IMR-90 (cell line): Measurements from ENCODE around the gene SLC16A7.

Source experiments
- CHD1 ChIP-seq: IDR thresholded peaks from 2 replicates; pipeline ENCODE4 v1.6.1; 2012; ENCODE audit warnings: low read depth, low read length, improper control_type of control experiment
- CTCF ChIP-seq: conservative IDR thresholded peaks from 2 replicates; pipeline ENCODE4 v1.5.1; 2012; ENCODE audit warnings: mild to moderate bottlenecking, low read depth, low read length, improper control_type of control experiment
- ELK1 ChIP-seq: fragments of 150-350 bp; IDR thresholded peaks from 2 replicates; pipeline ENCODE4 v1.6.1; 2016; ENCODE audit warnings: low read depth, mild to moderate bottlenecking, low read length, moderate library complexity, borderline replicate concordance
- MAFK ChIP-seq: IDR thresholded peaks from 2 replicates; pipeline ENCODE4 v1.6.1; 2012; ENCODE audit warnings: low read depth, low read length, improper control_type of control experiment
- MXI1 ChIP-seq: IDR thresholded peaks from 2 replicates; pipeline ENCODE4 v1.6.1; 2012; ENCODE audit warnings: low read depth, mild to moderate bottlenecking, low read length, moderate library complexity, borderline replicate concordance
- NFE2L2 ChIP-seq: fragments of 150-350 bp; IDR thresholded peaks from 2 replicates; pipeline ENCODE4 v1.6.1; 2016; ENCODE audit warnings: low read depth, mild to moderate bottlenecking, low read length
- POLR2A ChIP-seq: IDR thresholded peaks from 2 replicates; pipeline ENCODE4 v1.6.1; 2012; ENCODE audit warnings: mild to moderate bottlenecking, low read depth, low read length
- RCOR1 ChIP-seq: IDR thresholded peaks from 2 replicates; pipeline ENCODE4 v1.6.1; 2012; ENCODE audit warnings: mild to moderate bottlenecking, low read length, improper control_type of control experiment; ENCODE audit not compliant: insufficient replicate concordance
- SMC3 ChIP-seq: fragments of 150-350 bp; IDR thresholded peaks from 2 replicates; pipeline ENCODE4 v1.6.1; 2016; ENCODE audit warnings: low read depth, mild to moderate bottlenecking, antibody characterized with exemption, low read length, moderate library complexity
- USF2 ChIP-seq: fragments of 150-350 bp; IDR thresholded peaks from 2 replicates; pipeline ENCODE4 v1.6.1; 2017; ENCODE audit warnings: mild to moderate bottlenecking, antibody characterized with exemption, low read length, low read depth

- TF ChIP-seq USF2 (no peak), CTCF (no peak), SMC3 (no peak), RCOR1 (no peak), CHD1 (no peak), POLR2A (no peak), NFE2L2 (no peak), MXI1 (no peak), ELK1 (no peak), MAFK (no peak)
Observed at GRCh38 chr12:59651229-59651920, 55.5 kb downstream of the SLC16A7 start.
